GM19240 (cell line): Measurements from ENCODE around the gene RHEB.

ENCODE experiments used
- DNase-seq: peaks from one replicate; pipeline ENCODE4 v3.0.0; 2011; ENCODE audit warnings: low spot score; ENCODE audit not compliant: insufficient read length

The RHEB gene

GRCh38 chr7:151472644-151473380, 46.9 kb downstream of the RHEB start:
- no peak for DNase-seq

- DNase-seq: no peak
Observed at GRCh38 chr7:151470711-151471110, 49.0 kb downstream of the RHEB start.

GRCh38 chr7:151469281-151469680, 50.4 kb downstream of the RHEB start:
- no peak for DNase-seq

GRCh38 chr7:151468217-151469018, 51.3 kb downstream of the RHEB start:
- DNase-seq: no peak

GRCh38 chr7:151465169-151465568, 54.5 kb downstream of the RHEB start:
- no peak for DNase-seq

- DNase-seq: no peak
Observed at GRCh38 chr7:151462306-151462779, 57.4 kb downstream of the RHEB start.

- DNase-seq: no peak
Observed at GRCh38 chr7:151461942-151462230, 57.8 kb downstream of the RHEB start.

GRCh38 chr7:151461096-151461941, 58.4 kb downstream of the RHEB start:
- DNase-seq: no peak

GRCh38 chr7:151460474-151460855, 59.2 kb downstream of the RHEB start:
- DNase-seq: no peak

GRCh38 chr7:151459726-151460473, 59.8 kb downstream of the RHEB start:
- no peak for DNase-seq

- DNase-seq: no peak
Observed at GRCh38 chr7:151457534-151457933, 62.2 kb downstream of the RHEB start.

GRCh38 chr7:151456782-151457181, 62.9 kb downstream of the RHEB start:
- DNase-seq: no peak

GRCh38 chr7:151456276-151456675, 63.4 kb downstream of the RHEB start:
- DNase-seq: no peak

GRCh38 chr7:151455690-151456089, 64.0 kb downstream of the RHEB start:
- no peak for DNase-seq

- DNase-seq: no peak
Observed at GRCh38 chr7:151454932-151455530, 64.7 kb downstream of the RHEB start.

- DNase-seq: no peak
Observed at GRCh38 chr7:151454305-151454704, 65.4 kb downstream of the RHEB start.

GRCh38 chr7:151453326-151453791, 66.3 kb downstream of the RHEB start:
- DNase-seq: no peak

GRCh38 chr7:151452680-151453325, 66.9 kb downstream of the RHEB start:
- DNase-seq: no peak

GRCh38 chr7:151451626-151452571, 67.8 kb downstream of the RHEB start:
- no peak for DNase-seq
